Neural cell (in vitro differentiated cells): ENCODE results near the gene ZCCHC24.

Experiments
- CTCF ChIP-seq: fragments of 450-650 bp; IDR thresholded peaks from 2 replicates; pipeline ENCODE4 v1.5.1; 2014; ENCODE audit warnings: antibody characterized with exemption, mild to moderate bottlenecking, moderate library complexity; ENCODE audit not compliant: poor library complexity, severe bottlenecking
- EP300 ChIP-seq: fragments of 450-650 bp; conservative IDR thresholded peaks from 2 replicates; pipeline ENCODE4 v1.6.1; 2014; ENCODE audit warnings: antibody characterized with exemption, mild to moderate bottlenecking, moderate library complexity; ENCODE audit not compliant: poor library complexity, severe bottlenecking
- POLR2AphosphoS5 ChIP-seq: IDR thresholded peaks from 2 replicates; pipeline ENCODE4 v1.6.1; 2012
- RAD21 ChIP-seq: fragments of 450-650 bp; conservative IDR thresholded peaks from 2 replicates; pipeline ENCODE4 v1.6.1; 2014; ENCODE audit warnings: antibody characterized with exemption, mild to moderate bottlenecking, moderate library complexity
- REST ChIP-seq: IDR thresholded peaks from 2 replicates; pipeline ENCODE4 v1.6.1; 2012; ENCODE audit warnings: borderline replicate concordance
- SMC3 ChIP-seq: fragments of 450-650 bp; conservative IDR thresholded peaks from 2 replicates; pipeline ENCODE4 v1.6.1; 2014; ENCODE audit warnings: antibody characterized with exemption, mild to moderate bottlenecking, moderate library complexity; ENCODE audit not compliant: poor library complexity
- TAF1 ChIP-seq: IDR thresholded peaks from 2 replicates; pipeline ENCODE4 v1.6.1; 2012; ENCODE audit warnings: low read depth

- no peak for TF ChIP-seq REST
- TF ChIP-seq CTCF, result no peak
- no peak for TF ChIP-seq RAD21
- no peak for TF ChIP-seq SMC3
- no peak for TF ChIP-seq POLR2AphosphoS5
- no peak for TF ChIP-seq TAF1
- TF ChIP-seq EP300, result no peak
Measured at GRCh38 chr10:79427965-79428364, 17.5 kb downstream of the ZCCHC24 start.
